Activated T-helper 9 cell treated with anti-CD3 and anti-CD28 coated beads, Interleukin-2, amount 50 U/mL, for 16 hours (primary cell): ENCODE results near the gene CCR6.
"Not testable (repeated sequence)": the region's sequence is repeated elsewhere in the genome, so short reads cannot be mapped to it uniquely, and the experiment has no call there.

Experiments
- DNase-seq: peaks from one replicate; pipeline ENCODE4 v3.0.0-alpha.2; 2020; ENCODE audit warnings: low read depth

Gene CCR6

DNA sequence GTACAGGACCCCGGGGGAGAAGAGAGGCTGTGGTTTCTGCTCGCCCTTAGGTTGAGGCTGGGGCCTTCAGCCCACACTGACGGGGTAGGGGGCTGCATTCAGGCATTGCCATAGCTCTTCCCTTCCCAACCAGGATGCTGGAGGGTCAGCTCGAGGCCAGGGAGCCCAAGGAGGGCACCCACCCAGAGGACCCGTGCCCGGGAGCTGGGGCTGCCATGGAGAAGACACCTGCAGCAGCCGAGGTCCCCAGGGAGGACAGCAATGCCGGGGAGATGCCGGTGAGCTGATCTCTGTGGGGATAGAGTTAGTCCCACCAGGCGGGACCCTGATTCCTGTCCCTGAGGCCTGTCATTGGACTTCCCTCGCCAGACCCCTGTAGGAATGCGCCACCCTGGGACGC, 49.1 kb downstream of the CCR6 start:
- not testable (repeated sequence) for DNase-seq

DNA sequence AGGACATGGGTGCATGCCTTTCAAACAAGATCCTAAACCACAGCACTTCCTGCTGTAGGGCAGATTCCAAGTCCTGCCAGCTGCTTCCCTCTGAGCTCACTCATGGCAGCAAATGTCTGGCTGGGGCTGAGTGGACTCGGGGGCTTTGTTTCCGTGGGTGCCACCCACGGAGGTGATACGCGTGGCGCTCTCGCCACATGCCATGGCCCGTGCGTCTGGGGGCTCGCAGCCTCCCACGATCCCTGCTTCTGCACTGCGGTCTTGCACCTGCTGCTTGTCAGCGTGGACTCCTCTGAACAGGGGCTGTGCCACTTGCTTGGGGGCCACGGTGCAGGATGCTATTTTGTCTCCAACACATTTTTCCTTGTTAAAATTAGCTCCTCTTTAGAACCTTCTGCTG, 54.4 kb downstream of the CCR6 start:
- not testable (repeated sequence) for DNase-seq

DNA sequence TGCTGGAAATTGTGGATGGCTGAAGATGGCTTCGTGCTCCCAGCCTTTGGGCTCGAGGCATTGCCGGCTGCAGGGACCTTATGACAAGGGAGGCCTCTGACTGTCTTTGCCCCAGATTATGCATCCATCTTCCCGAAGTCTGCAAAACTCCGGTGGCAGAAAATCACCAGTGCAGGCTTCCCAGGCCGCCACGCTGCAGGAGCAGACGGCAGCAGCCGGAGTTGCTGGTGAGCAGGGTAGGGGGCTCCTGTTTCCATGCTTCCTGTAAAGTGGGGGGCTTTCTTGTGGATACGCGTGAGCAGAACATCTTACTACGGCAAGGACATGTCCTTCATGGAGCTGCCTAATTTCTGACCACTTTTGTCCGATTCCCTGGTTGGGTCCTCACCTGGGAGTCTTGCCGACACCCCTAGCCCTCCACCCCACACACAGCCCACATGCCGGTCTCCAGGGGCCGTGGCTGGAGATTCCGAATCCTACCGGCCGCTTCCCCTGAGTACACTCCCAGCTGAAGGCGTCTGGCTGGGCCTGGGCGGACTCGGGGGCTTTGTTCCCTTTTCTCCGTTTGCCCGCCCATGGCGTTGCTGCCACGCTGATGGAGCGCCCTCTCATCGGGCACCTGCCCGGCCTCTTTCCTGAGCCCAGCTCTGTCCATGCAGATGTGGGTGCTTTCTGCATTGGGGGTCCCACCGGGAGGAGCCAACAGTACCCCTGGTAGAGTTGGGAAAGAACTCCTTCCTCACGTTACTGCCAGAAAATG, 56.2 kb downstream of the CCR6 start:
- DNase-seq = not testable (repeated sequence)

DNA sequence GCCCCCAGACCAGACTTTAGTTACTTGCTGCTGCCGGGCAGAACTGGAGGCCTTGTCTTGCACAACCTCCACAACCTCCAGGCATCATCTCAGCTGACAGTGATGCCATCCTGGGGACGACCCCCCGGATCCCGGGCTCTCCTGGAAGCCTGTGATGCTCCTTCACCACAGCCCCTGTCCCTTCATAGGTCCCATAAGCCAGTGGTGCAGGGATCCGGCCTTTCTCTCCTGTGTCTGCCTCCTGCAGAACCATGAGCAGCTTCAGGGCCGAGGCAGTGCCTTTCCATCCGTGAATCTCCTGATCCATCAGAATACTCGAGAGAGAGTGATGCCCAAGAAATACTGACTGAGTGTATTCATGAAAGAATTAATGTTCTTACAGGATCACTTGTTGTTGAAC, 57.2 kb downstream of the CCR6 start:
- not testable (repeated sequence) for DNase-seq

DNA sequence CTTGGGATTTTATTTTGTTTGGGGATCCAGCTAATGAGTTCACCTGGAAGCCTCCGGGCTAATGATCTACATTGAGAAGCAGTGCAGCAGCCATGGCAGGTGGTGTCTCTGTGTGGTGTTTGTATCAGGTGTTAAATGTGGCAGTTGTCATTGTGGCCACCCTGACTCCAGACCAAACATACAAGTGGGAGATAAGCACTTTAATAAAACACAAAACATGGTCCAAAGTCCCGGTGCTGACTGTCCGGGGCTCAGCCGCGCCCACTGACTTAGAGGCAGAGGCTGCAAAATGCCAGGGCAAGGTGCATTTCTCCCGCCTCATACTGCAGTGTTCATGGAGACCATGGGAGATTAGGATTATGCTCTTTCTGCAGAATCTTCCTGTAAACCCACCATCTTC, 58.5 kb downstream of the CCR6 start:
- DNase-seq = not testable (repeated sequence)

DNA sequence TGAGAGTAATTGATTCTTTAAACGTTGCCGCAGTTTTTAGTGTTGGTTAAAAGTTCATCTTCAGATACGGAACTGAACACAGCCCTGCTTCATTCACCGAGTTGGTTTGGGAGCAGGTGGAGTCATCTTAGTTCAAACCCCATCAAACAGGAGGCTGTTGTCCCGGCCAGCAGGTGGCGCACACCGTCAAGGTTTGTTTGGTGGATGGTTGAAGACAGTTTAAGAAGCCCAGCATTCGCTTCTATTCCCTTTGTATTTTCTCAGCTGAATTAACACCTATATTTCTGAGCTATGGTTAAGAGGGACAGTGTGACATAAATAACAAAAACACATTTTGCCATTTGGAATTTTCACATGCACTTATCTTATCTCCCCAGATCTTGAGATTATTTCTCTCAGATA, 60.0 kb downstream of the CCR6 start:
- not testable (repeated sequence) for DNase-seq

DNA sequence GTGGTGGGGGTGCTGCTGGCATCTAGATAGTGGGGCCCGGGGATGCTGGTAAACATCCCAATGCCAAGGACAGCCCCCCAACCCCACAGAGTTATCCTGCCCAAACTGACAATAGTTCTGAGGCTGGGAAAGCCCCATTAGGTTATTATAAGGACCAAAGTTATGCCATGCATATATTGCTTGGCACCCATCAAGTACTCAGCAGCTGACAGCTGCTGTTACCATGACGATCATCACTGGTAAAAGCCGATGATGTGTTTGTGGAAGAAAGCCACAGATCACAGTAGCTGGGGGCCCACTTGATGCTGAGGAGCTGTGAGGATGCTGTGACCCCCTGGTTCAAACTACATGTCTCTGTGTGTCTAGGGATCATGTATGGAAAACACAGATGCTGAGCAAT, 62.2 kb downstream of the CCR6 start:
- DNase-seq = not testable (repeated sequence)

DNA sequence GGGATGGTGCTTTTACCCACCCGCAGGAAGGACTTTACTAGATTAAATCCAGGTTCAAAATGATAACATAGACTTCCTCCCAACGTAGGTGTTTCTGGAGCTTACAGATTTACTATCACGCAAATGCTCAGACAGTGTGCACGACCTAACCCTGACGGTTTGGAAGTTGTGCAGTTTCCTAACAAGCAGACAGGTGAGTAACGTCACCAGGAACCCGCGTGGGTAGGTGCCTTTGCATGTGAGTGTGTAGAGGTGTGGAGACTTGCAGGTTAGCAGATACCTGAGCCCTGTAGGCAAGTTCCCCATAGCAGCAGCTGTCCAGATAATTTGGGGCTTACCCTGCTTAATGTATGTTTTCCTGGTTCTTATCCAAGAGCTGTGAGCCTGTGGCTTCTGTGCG, 64.4 kb downstream of the CCR6 start:
- DNase-seq = not testable (repeated sequence)
